Stimulated activated CD4-positive, alpha-beta T cell treated with anti-CD3 and anti-CD28 coated beads, Interleukin-15, amount 100 ng/mL, for 48 hours (primary cell): ENCODE measurements around the gene CGNL1.

Experiments
- DNase-seq, 2 donors: peaks; one replicate each; pipeline ENCODE4 v3.0.0-alpha.2; 2020; ENCODE audit warnings: low read depth in 2 of 2

Gene CGNL1

DNA sequence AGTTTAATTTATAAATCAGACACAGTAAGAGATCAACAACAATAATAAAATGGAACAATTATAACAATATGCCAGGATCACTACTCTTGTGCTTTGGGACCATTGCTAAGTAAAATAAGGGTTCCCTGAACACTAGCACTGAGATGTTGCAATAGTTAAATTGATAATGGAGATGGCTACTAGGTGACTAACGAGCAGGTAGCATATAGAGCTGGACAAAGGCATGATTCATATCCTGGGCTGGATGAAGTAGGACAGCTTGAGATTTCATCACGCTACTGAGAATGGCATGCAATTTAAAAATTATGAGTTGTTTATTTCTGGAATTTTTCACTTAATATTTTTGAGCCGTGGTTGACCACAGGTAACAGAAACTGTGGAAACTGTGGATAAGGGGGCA, 194.7 kb downstream of the CGNL1 start:
- DNase-seq: no peak

DNA sequence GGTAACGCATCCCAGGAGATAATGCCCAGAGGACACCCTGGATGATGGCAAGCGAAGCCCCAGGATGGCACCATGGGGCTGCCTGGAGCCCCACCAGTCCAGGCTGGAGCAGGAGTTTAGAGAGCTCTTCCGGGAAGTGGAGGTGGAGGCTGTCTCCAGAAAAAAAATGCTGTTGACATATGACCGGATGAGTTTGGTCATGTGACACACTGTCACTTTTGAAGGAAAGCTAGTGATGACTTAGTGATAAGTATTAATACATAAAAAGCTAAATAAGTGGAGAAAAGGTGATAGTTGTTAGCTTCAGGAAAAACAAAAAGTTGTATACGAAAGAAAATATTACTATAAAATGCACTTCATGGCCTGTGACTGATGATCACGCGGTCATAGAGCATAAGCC, 195.4 kb downstream of the CGNL1 start:
- no peak for DNase-seq

GRCh38 chr15:57572468-57572867, 196.2 kb downstream of the CGNL1 start:
- no peak for DNase-seq

DNA sequence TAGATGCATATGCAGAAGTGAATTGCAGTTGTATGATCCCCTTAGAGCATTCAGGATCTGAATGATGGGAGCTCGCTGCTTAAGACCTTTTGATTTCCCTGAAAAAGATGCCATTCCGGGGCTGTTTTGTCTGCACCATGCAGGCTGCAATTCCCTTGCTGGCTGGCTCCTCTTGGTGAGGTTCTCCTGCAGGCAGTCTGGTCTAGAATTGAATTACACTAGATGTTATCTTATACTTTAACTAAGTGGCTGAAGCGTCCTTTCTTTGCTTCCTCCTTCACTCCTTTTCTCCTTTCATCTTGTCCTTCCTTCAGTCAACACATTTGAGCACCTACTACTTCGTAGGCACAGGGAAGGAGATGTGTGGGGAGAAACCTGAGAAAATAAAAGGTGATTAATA, 196.8 kb downstream of the CGNL1 start:
- DNase-seq: no peak

DNA sequence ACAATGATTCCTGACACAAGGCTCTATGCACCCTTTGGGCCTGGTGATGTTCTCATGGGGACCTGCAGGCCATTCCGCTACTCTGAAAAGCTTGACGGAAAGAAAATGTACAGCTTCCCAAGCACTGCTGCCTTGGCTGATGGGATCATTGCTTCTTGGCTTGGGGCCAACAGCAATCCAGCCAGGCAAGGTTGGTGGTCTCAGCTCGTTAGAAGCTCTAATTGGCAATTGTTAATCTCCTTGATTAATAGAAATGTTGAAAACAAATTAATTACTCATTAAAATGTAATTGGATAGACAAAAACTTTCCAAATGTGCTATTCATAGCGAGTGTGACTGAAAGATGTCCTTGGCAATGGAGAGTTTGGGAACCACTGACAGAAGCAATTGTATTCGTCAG, 199.1 kb downstream of the CGNL1 start:
- no peak for DNase-seq

GRCh38 chr15:57578288-57578900, 202.1 kb downstream of the CGNL1 start:
- DNase-seq: no peak

- DNase-seq: no peak
These were observed 204.1 kb downstream of the CGNL1 start for GRCh38 chr15:57580428-57580827.

DNA sequence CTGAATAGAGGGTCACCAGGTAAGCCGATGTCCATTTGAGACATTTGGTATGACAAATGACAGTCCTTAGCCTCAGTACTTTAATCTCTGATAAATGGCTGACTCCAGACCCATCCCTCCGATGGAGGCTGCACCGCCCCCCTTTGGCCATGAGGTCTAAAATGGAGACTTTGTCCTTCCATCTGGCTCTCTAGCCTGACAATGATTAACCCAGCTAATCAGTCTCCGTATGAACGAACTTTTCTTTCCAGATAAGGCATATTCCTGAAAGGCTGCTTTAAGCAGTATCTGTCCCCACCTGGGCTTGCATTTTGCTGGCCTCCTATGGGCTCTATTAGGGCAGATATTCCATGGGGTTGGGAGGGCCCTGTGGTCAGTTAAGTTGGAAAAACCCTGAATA, 204.6 kb downstream of the CGNL1 start:
- no peak for DNase-seq

GRCh38 chr15:57582090-57582489, 205.8 kb downstream of the CGNL1 start:
- no peak for DNase-seq

GRCh38 chr15:57583282-57583681, 207.0 kb downstream of the CGNL1 start:
- DNase-seq: no peak

DNA sequence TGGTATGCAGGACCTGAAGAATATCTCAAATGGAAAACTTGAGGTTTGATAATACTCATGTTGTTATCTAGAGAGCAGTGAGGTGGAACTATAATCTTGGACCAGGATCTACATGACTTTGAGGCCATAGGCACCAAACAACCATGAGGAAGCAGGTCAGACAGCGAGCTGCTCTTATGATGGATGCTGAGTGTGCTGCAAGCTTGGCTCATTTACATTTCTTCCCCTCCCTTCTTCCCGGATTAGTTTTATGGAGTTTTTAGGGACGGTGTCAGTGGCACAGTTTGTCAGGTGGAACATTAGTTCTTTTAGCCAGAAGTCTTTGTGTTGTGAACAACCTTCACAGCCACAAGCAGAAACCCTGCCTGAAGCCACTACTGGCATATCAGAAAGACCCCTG, 207.4 kb downstream of the CGNL1 start:
- no peak for DNase-seq

- DNase-seq: no peak
These were observed 210.5 kb downstream of the CGNL1 start for GRCh38 chr15:57586661-57587424.

DNA sequence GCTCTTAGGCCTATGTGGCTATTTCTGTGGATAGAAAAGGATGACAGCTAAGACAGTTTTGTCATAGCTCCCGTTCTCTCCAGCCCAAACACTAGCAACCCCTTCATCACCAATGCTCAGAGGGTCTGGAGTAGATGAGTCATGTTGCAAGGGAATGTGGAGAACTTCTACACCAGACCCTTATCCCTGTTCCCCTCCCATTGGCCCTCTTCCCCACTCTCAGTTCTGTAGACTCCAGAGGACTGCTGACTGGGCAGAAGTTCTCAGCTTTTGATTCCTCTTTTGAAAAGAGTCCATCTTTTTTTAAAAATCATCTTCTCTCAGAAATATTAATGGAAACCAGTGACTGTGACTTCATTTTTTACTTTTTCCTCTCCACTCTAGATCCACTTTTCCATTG, 213.0 kb downstream of the CGNL1 start:
- DNase-seq: no peak

GRCh38 chr15:57589754-57590153, 213.4 kb downstream of the CGNL1 start:
- no peak for DNase-seq

DNA sequence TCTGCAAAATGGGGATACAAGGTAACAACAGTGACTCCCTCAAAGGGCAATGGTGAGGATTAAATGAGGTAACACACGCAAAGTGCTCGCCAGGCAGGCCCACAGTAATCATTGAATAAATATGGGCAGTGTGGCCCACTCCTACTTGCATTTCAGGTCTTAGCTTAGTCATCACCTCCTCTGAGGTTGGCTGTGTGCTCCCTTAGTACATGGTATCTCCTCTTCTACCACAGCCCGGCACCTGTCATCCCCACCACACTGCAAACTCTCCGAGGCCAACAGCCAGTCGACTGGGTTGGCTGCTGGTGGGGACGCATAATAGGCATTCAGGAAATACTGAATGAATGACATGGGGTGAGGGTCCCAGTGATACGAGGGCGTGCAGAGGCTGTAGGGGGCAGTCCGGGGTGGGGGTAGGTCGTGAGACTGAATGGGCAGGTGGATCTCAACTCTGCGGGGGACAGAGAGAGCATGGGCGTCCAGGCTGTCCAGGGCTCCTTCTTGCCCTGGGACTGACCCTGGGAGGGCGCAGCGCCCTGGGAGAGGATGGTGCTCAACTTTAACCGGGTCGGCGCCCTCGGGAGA, 215.0 kb downstream of the CGNL1 start:
- peak; percentile 4 to 10 for DNase-seq

- peak; percentile 6 to 33 for DNase-seq
These were observed 215.6 kb downstream of the CGNL1 start, which contains the start of gene MYZAP for GRCh38 chr15:57591822-57592367. TSS of gene MYZAP (plus strand) at chr15:57591904. CDS start at chr15:57592035, 131 bp downstream.

DNA sequence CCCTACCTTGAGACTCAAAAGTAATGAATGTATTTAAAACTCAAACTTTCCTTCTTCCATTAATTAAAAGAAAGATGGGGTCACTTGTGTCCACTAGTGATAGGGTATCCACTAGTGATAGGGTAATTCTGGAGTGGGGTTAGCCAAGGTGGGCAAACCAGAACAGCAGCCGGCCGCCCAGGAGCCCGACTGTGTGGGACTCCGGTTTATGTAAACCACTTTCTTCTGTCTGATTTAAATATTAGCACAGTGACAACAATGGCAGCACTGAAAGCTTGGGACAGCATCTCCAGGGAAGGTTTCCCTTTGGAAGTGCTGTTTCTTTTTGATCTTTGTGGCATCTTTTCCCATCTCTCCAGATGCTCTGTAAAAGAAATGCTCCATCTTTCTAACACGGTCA, 216.1 kb downstream of the CGNL1 start:
- DNase-seq: no peak

DNA sequence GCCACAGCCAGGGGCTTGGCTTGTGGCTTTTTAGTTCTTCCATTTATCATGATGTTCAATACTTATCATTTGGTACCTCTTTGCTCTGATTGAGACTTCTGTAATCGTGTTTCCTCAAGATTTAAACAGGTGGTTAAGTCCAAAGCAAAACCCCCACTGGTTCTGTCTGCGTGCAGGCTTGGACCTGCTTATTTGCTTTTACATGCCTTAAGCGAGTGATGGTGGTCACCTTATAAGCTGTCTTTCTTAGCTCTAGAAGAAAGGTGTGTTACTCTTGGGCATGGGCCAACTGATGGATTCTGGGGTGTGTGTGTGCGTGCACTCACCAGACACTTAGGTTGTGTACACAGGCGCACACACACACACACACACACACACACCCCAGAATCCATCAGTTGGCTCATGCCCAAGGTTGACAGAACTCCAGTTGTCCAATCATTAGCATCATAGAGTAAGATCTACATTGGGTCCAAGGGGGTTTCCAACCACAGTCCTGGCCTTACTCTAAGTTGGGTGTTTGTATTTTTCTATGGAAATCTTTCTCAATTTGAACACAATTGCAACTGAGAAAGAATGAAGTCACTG, 216.6 kb downstream of the CGNL1 start:
- DNase-seq: no peak

- no peak for DNase-seq
These were observed 218.2 kb downstream of the CGNL1 start for GRCh38 chr15:57594479-57594878.

GRCh38 chr15:57595011-57595866, 218.9 kb downstream of the CGNL1 start:
- DNase-seq: no peak

DNA sequence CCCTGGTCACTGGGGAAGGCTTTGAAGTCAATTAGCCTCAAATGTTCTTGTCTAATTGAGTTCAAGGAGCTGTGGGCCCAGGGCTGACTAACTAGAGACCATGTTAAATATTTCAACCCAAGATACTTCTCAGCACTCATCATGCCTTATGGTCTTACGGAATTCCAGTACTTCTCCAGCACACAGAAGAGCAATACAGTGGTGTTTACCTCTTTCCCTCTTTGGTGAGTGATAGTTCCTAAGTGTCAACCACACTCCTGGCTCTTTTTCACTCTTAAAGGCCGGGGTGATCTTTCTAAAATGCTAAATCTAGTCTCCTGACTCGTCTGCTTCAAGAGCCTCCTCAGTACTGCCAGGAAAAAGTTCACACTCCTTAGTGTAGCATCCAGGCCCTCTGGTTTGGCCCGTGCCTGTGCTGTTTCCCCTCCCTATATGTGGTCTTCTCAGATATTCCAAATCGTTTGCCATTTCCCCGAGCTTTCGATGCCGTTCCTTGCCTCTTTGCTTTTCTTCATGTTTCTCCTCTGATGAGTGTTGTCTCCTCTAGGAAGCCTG, 220.1 kb downstream of the CGNL1 start:
- DNase-seq: no peak
